Mesodermal cell (in vitro differentiated cells): ENCODE measurements around the gene YIPF6. TPM values are rescaled to one million over a fixed set of nuclear protein-coding genes. Genes with fewer than 3 reads are reported as not detected.

Experiments
- H3K27ac ChIP-seq: 2 replicates; pipeline ENCODE4 v1.7.0; 2013; ENCODE audit warnings: mild to moderate bottlenecking, low read depth, low read length, moderate library complexity; ENCODE audit not compliant: severe bottlenecking
- H3K36me3 ChIP-seq: 2 replicates; pipeline ENCODE4 v1.7.1; 2013; ENCODE audit warnings: mild to moderate bottlenecking, low read length, moderate library complexity; ENCODE audit not compliant: control insufficient read depth, insufficient read depth
- H3K4me1 ChIP-seq: one replicate; pipeline ENCODE4 v1.7.1; 2013; ENCODE audit warnings: mild to moderate bottlenecking, low read length; ENCODE audit not compliant: insufficient read depth, control insufficient read depth, poor library complexity, severe bottlenecking
- H3K4me3 ChIP-seq: 2 replicates; pipeline ENCODE4 v1.7.0; 2013; ENCODE audit warnings: low read length, control low read depth, mild to moderate bottlenecking; ENCODE audit not compliant: insufficient read depth, poor library complexity, severe bottlenecking; ENCODE audit errors: extremely low read depth
- H3K9me3 ChIP-seq: 2 replicates; pipeline ENCODE4 v1.7.1; 2013; ENCODE audit warnings: mild to moderate bottlenecking, low read length, moderate library complexity; ENCODE audit not compliant: control insufficient read depth
- WGBS, 2 experiments: methylation state at CpG; one replicate each; pipeline ENCODE4 v1.1.5; 2013; ENCODE audit warnings: missing lambda C conversion rate in 2 of 2; ENCODE audit not compliant: insufficient coverage in 2 of 2; 5-methylcytosine and 5-hydroxymethylcytosine counted together
- polyA plus RNA-seq, 2 experiments: library from polyadenylated mRNA; stranded (reverse); fragments of 50-300 nt; gene quantifications; one replicate each; pipeline ENCODE4 v1.2.3, GENCODE V29; 2013

The YIPF6 gene, protein sequence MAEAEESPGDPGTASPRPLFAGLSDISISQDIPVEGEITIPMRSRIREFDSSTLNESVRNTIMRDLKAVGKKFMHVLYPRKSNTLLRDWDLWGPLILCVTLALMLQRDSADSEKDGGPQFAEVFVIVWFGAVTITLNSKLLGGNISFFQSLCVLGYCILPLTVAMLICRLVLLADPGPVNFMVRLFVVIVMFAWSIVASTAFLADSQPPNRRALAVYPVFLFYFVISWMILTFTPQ
- polyA plus RNA-seq (2013, experiment 1 of 2): 28.3 TPM
- 25.4 TPM for polyA plus RNA-seq (2013, experiment 2 of 2)

DNA sequence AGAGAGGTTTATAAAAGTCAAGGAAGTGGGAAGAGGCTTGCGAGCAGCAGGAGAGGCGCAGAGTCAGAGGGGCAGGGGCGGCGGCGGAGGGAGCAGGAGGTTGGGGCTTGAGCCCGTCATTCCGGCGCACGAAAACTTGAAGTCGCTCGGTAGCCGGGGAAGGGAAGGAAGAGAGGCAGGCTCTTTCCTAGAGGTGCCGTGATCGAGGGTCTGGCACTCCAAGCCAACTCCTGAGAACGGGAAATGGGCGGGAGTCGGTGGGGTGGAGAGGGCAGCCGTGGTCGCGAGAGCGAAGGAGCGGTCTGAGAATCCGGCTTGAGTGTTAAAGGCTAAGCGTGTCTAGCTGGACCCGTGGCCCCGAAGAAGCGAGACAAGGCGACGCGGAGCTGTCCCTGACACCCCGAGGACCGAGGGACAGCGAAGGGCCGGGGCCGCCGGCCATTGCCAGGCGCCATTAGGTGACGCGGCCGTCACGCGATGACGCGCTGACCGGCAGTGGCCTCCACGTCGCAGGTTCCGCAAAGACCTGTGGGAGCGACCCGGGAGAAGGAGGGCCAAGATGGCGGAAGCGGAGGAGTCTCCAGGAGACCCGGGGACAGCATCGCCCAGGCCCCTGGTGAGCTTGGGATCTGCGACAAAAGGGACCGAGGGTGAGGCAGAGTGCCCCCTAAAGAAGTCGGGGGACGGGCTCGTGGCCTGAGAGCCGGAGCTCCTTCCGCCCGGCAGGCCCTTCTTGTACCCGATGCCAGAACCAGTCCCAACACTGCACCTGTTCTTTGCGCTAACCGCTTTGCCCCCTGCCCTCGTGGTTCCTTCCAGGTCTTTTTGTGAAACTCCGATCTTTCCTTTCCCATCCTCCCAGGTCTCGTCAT, at the start of gene YIPF6:
YIPF6 (plus strand) TSS at position 544 of the 872 bp plus-strand sequence; CDS start at position 560, 16 bp downstream.
- WGBS, 2 experiments: 1% methylated on average over 24 to 28 of the region's 68 CpGs
- no peaks in the 10 kb centered on the region for H3K9me3 ChIP-seq
- peak within 1 kb of the TSS; percentile 97 for H3K27ac ChIP-seq
- H3K4me1 ChIP-seq: no peaks in the 10 kb centered on the region
- peaks cover 6% of the 10 kb centered on the region for H3K36me3 ChIP-seq
- H3K4me3 ChIP-seq: peak within 1 kb of the TSS; percentile 59

DNA sequence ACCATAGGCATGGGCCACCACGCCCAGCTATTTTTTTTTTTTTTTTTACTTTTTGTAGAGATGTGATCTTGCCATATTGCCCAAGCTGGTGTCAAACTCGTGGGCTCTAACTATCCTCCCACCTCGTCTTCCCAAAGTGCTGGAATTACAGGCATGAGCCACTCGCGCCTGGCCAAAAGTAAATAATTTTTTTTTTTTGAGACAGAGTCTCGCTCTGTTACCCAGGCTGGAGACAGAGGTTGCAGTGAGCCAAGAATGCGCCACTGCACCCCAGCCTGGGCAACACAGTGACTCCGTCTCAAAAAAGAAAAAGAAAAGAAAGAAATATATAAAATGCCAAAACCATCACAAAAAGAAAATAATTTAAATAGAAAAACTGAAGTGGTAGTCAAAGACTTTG, 47.1 kb upstream of the YIPF6 start:
- H3K4me3 ChIP-seq: no peak overlapping the region
- H3K9me3 ChIP-seq: no peaks in the 10 kb centered on the region
- no CpG with 5 or more reads among the region's 8 CpGs for WGBS, 2 experiments
- H3K36me3 ChIP-seq: no peaks in the 10 kb centered on the region
- H3K27ac ChIP-seq: no peak overlapping the region
- H3K4me1 ChIP-seq: no peaks in the 10 kb centered on the region

DNA sequence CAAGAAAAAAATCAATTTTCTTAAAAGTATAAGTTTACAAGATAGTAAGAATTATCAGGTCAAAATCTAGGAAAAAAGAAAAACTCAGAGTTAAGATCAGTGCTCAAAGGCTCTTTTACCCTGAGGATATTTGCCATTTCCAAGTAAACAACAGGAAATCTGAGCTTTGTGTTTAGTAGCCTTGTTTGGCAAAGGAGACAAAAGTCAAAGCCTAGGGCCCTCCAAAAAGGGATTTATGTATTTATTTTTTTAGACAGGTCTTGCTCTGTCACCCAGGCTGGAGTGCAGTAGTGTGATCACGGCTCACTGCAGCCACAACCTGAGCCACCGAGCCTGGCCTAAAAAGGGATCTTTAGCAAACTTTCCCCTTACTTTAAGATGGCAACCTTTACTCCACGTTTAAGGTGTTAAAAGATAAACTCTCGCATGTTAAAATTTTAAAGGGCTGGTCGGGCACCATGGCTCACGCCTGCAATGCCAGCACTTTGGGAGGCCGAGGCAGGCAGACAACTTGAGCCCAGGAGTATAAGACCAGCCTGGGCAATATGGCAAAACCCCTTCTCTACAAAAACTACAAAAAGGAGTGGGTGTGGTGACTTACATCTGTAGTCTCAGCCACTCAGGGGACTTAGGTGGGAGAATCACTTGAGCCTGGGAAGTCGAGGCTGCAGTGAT, 44.2 kb upstream of the YIPF6 start:
- H3K9me3 ChIP-seq: no peaks in the 10 kb centered on the region
- no peak overlapping the region for H3K4me3 ChIP-seq
- no peak overlapping the region for H3K27ac ChIP-seq
- WGBS, 2 experiments: no CpG with 5 or more reads among the region's 8 CpGs
- no peaks in the 10 kb centered on the region for H3K36me3 ChIP-seq
- no peaks in the 10 kb centered on the region for H3K4me1 ChIP-seq

DNA sequence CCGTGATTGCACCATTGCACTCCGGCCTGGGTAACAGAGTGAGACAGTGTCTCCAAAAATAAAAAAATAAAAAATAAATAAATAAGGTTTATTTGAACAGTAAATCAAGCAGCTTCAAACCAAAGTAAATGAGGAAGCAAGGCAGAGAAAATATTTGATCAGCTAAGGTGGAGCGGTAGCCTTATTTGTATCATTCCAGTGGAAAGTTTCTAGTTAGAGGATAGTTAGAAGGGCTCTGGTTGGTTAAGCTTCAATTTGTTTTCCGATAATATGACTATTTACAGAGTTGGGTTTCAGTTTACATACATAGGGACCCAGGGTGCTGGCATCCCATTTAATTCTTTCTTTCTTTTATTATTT, 43.7 kb upstream of the YIPF6 start:
- WGBS, 2 experiments: no CpG with 5 or more reads among the region's 4 CpGs

DNA sequence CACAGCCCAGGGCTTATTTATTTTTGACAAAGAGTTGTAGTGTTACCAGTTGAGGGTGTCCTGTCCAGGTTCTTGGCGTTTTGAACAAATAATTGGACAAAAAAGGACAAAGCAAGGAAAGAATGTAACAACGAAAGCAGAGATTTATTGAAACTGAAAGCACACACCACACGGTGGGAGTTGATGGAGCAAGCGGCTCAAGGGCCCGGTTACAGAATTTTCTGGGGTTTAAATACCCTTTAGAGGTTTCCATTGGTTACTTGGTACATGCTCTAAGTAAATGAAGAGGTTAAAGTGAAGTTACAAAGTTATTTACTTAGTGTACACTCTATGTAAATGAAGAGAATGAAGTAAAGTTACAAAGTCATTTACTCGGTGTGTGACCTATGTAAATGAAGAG, 37.8 kb upstream of the YIPF6 start:
- Histone ChIP-seq H3K4me1 (no peaks in the 10 kb centered on the region), H3K9me3 (no peaks in the 10 kb centered on the region), H3K4me3 (no peak overlapping the region), H3K27ac (no peak overlapping the region), H3K36me3 (no peaks in the 10 kb centered on the region)
- 93 to 100% methylated on average over 1 to 5 of the region's 6 CpGs for WGBS, 2 experiments

More for the DNA sequence above, 43.7 kb upstream of the YIPF6 start:
- H3K4me1 ChIP-seq: no peaks in the 10 kb centered on the region
- no peak overlapping the region for H3K4me3 ChIP-seq
- H3K27ac ChIP-seq: no peak overlapping the region
- no peaks in the 10 kb centered on the region for H3K36me3 ChIP-seq
- no peaks in the 10 kb centered on the region for H3K9me3 ChIP-seq

DNA sequence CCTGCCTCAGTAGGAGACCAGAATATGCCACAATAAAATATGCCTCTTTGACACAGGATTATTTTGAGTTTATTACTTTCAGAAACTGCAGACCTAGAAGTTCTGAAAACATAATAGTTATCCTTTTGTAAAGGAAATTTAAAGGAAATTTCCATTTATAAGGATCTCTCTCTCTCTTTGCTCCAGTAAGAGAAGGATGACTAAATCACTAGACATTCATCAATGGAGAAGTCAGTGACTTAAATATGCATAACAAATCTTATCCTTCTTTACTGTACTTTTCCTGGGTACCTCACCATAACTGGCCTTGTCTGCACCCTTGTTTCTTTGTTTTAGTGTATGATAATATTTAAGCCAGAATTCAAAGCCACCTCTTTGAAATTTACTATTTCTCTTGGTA, 37.3 kb upstream of the YIPF6 start:
- Histone ChIP-seq H3K36me3 (no peaks in the 10 kb centered on the region), H3K4me1 (no peaks in the 10 kb centered on the region), H3K9me3 (no peaks in the 10 kb centered on the region), H3K4me3 (no peak overlapping the region), H3K27ac (no peak overlapping the region)

DNA sequence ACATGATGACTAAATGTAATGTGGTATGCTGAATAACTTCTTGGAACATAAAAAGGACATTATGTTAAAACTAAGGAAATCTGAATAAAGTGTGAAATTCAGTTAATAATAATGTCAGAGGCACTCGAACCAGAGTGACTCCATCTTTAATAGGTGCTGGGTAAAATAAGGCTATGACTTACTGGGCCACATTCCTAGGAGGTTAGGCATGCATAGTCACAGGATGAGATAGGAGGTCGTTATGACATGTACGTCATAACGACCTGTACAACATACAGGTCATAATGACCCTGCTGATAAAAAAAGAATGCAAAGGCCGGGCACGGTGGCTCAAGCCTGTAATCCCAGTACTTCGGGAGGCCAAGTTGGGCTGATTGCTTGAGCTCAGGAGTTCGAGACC, 36.7 kb upstream of the YIPF6 start:
- H3K36me3 ChIP-seq: no peaks in the 10 kb centered on the region
- no peaks in the 10 kb centered on the region for H3K4me1 ChIP-seq
- 91% methylated on average over 6 of the region's 8 CpGs; no CpG with 5 or more reads in 1 of the 2 experiments for WGBS, 2 experiments

DNA sequence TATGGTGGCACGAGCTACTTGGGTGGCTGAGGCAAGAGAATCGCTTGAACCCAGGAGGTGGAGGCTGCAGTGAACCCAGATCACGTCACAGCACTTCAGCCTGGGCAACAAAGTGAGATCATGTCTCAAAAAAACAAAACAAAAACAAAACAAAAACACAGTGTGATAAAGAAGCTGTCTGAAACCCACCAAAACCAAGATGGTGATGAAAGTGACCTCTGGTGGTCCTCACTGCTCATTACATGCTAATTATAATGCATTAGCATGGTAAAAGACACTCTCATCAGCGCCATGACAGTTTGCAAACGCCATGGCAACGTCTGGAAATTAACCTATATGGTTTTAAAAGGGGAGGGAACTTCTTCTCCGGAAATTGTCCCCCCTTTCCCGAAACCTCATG, 36.2 kb upstream of the YIPF6 start:
- Histone ChIP-seq H3K36me3 (no peaks in the 10 kb centered on the region), H3K9me3 (no peaks in the 10 kb centered on the region), H3K27ac (no peak overlapping the region), H3K4me1 (no peaks in the 10 kb centered on the region), H3K4me3 (no peak overlapping the region)
- WGBS, 2 experiments: 100% methylated on average over 1 of the region's 8 CpGs; no CpG with 5 or more reads in 1 of the 2 experiments

More for the DNA sequence above, 36.7 kb upstream of the YIPF6 start:
- H3K27ac ChIP-seq: no peak overlapping the region
- no peak overlapping the region for H3K4me3 ChIP-seq
- no peaks in the 10 kb centered on the region for H3K9me3 ChIP-seq

DNA sequence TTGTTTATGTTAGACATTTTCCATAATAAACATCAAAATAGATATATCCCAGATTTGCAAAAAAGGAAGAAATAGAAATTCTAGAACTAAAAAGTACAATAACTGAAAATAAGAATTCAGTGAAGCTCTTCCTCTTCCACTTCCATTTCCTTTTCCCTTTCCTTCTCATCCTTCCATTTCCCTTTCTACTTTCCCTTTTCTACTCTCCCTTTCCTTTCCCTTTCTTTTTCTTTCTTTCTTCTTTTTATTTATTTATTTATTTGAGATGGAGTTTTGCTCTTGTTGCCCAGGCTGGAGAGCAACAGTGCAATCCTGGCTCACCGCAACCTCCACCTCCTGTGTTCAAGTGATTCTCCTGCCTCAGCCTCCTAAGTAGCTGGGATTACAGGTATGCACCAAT, 35.0 kb upstream of the YIPF6 start:
- no peaks in the 10 kb centered on the region for H3K36me3 ChIP-seq
- no peak overlapping the region for H3K27ac ChIP-seq
- H3K4me3 ChIP-seq: no peak overlapping the region
- no CpG with 5 or more reads among the region's 1 CpG for WGBS, 2 experiments
- H3K9me3 ChIP-seq: no peaks in the 10 kb centered on the region
- H3K4me1 ChIP-seq: no peaks in the 10 kb centered on the region

DNA sequence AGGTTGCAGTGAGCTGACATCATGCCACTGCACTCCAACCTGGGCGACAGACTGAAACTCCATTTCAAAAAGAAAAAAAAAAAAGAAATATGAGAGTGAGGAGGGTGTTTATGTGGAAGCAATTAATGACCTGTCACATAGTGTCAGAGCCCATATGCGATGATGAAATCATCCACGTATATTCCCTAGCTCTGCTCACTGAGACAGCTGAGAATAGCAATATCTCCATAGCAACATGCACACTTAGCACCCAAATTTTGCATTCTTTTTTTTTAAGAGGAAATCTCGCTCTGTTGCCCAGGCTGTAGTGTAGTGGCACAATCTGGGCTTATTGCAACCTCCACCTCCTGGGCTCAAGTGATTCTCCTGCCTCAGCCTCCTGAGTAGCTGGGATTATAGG, 34.1 kb upstream of the YIPF6 start:
- H3K4me3 ChIP-seq: no peak overlapping the region
- 70 to 80% methylated on average over 1 to 2 of the region's 4 CpGs for WGBS, 2 experiments

More for the DNA sequence above, 34.1 kb upstream of the YIPF6 start:
- Histone ChIP-seq H3K27ac (no peak overlapping the region), H3K36me3 (no peaks in the 10 kb centered on the region), H3K9me3 (no peaks in the 10 kb centered on the region), H3K4me1 (no peaks in the 10 kb centered on the region)
